DOHH2 (cell line): ENCODE data around the gene CACNG5.

Experiments used
- H3F3A ChIP-seq: fragments of 200-600 bp; sonication (generic), shearing (Covaris generic); 2 replicates; pipeline ENCODE4 v1.6.0; 2016; ENCODE audit warnings: antibody characterized with exemption, mild to moderate bottlenecking; ENCODE audit not compliant: control insufficient read depth, insufficient read depth
- H3K27ac ChIP-seq: fragments of 200-600 bp; sonication (generic); 2 replicates; pipeline ENCODE4 v1.5.1; 2014; ENCODE audit warnings: low read depth, mild to moderate bottlenecking, low read length, moderate library complexity
- H3K27me3 ChIP-seq: fragments of 200-600 bp; sonication (generic); 2 replicates; pipeline ENCODE4 v1.6.1; 2014; ENCODE audit warnings: mild to moderate bottlenecking, low read length, mixed read lengths; ENCODE audit not compliant: control insufficient read depth
- H3K36me3 ChIP-seq: fragments of 200-600 bp; sonication (generic); 2 replicates; pipeline ENCODE4 v1.6.1; 2014; ENCODE audit warnings: mild to moderate bottlenecking, low read length, moderate library complexity, mixed read lengths; ENCODE audit not compliant: control insufficient read depth
- H3K4me1 ChIP-seq: fragments of 200-600 bp; sonication (generic); 2 replicates; pipeline ENCODE4 v1.6.1; 2014; ENCODE audit warnings: mild to moderate bottlenecking, low read length, mixed read lengths; ENCODE audit not compliant: control insufficient read depth
- H3K4me2 ChIP-seq: fragments of 200-600 bp; sonication (generic); 2 replicates; pipeline ENCODE4 v1.6.0; 2014; ENCODE audit warnings: mild to moderate bottlenecking, low read length, moderate library complexity
- H3K4me3 ChIP-seq: fragments of 200-600 bp; sonication (generic); 2 replicates; pipeline ENCODE4 v1.5.1; 2014; ENCODE audit warnings: mild to moderate bottlenecking, low read length, mixed read lengths
- H3K79me2 ChIP-seq: fragments of 200-600 bp; sonication (generic); 2 replicates; pipeline ENCODE4 v1.6.1; 2014; ENCODE audit warnings: mild to moderate bottlenecking, low read length, mixed read lengths; ENCODE audit not compliant: control insufficient read depth
- H3K9me2 ChIP-seq: fragments of 200-600 bp; sonication (generic); replicated peaks from 2 replicates; pipeline ENCODE4 v1.6.1; 2014; ENCODE audit warnings: mild to moderate bottlenecking, low read length, mixed read lengths; ENCODE audit not compliant: control insufficient read depth
- H3K9me3 ChIP-seq: fragments of 200-600 bp; sonication (generic); 2 replicates; pipeline ENCODE4 v1.6.1; 2014; ENCODE audit warnings: antibody characterized with exemption, low read length, mixed read lengths; ENCODE audit not compliant: control insufficient read depth, insufficient read depth
- H4K20me1 ChIP-seq: fragments of 200-600 bp; sonication (generic); 2 replicates; pipeline ENCODE4 v1.6.0; 2014; ENCODE audit warnings: low read depth, mild to moderate bottlenecking, antibody characterized with exemption, low read length, moderate library complexity; ENCODE audit not compliant: control insufficient read depth, insufficient read depth
- EZH2phosphoT487 ChIP-seq: fragments of 200-600 bp; sonication (generic); IDR thresholded peaks from 2 replicates; pipeline ENCODE4 v1.6.1; 2017; ENCODE audit warnings: borderline replicate concordance, mild to moderate bottlenecking, antibody characterized with exemption, low read length, moderate library complexity, mixed read lengths
- TF ChIP-seq, protein P1 (sequence below): fragments of 200-600 bp; sonication (generic); IDR thresholded peaks from one replicate; pipeline ENCODE4 v1.5.1; 2014; ENCODE audit warnings: antibody characterized with exemption, mild to moderate bottlenecking, low read depth, low read length; ENCODE audit not compliant: poor library complexity, severe bottlenecking

CACNG5 gene

DNA sequence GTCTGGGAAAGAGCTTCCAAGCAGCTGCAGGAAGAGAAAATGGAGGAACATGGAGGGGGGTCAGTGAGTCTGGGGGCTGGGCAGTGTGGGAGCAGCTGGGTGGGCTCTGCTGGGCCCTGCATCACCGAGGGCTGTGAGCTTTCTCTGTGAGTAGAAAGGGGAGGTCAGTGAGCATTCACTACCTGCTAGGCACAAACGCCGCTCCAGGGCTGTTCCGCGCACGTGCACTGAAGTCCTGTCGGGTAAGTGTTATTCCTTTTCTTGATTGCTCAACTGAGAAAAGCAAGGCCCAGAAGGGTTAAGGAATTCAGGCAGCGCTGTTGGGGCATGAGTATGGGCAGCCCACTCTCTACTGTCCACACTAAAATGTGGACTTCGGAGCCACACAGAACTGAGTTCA lies 4.7 kb downstream of the CACNG5 start:
- Histone ChIP-seq H3K36me3 (no peaks in the 10 kb centered on the region), H3K79me2 (no peaks in the 10 kb centered on the region), H3K4me1 (peaks cover 6% of the 10 kb centered on the region), H3K27me3 (peaks cover 6% of the 10 kb centered on the region), H3K4me3 (no peak overlapping the region), H4K20me1 (0 out of 2 replicates have a peak, but pooled peaks cover 3% of the 10 kb centered on the region), H3F3A (no peaks in the 10 kb centered on the region), H3K9me2 (no peaks in the 10 kb centered on the region), H3K27ac (no peak overlapping the region), H3K9me3 (no peaks in the 10 kb centered on the region), H3K4me2 (no peak overlapping the region)
- TF ChIP-seq EZH2phosphoT487: no peak
- TF ChIP-seq, protein P1, sequence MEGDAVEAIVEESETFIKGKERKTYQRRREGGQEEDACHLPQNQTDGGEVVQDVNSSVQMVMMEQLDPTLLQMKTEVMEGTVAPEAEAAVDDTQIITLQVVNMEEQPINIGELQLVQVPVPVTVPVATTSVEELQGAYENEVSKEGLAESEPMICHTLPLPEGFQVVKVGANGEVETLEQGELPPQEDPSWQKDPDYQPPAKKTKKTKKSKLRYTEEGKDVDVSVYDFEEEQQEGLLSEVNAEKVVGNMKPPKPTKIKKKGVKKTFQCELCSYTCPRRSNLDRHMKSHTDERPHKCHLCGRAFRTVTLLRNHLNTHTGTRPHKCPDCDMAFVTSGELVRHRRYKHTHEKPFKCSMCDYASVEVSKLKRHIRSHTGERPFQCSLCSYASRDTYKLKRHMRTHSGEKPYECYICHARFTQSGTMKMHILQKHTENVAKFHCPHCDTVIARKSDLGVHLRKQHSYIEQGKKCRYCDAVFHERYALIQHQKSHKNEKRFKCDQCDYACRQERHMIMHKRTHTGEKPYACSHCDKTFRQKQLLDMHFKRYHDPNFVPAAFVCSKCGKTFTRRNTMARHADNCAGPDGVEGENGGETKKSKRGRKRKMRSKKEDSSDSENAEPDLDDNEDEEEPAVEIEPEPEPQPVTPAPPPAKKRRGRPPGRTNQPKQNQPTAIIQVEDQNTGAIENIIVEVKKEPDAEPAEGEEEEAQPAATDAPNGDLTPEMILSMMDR: no peak

DNA sequence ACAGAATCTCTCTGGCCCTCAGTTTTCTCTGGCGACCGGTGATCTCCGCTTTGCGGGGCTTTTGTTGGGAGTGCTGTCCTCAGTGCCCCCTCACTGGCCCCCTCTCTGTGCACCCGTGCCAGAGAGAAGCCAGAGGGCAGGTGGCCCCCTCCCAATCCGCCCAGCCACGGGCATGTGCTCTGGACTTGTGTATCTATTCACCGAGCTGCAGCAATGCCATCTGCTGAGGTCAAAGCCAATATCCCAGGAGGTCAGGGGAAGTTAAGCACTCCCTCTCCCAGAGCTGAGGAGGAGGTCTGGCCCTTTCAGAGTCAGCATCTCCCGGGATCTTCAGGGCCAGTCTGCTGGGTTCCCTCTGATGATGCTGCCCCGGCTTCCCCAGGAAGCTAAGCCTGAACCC lies 5.1 kb downstream of the CACNG5 start:
- no peak overlapping the region for H3K4me2 ChIP-seq
- no peak overlapping the region for H3K27ac ChIP-seq
- H3F3A ChIP-seq: no peaks in the 10 kb centered on the region
- H3K27me3 ChIP-seq: peaks cover 4% of the 10 kb centered on the region
- H3K9me3 ChIP-seq: no peaks in the 10 kb centered on the region
- no peak overlapping the region for H3K4me3 ChIP-seq
- H4K20me1 ChIP-seq: 0 out of 2 replicates have a peak, but pooled peaks cover 3% of the 10 kb centered on the region
- no peaks in the 10 kb centered on the region for H3K79me2 ChIP-seq
- TF ChIP-seq EZH2phosphoT487: no peak
- TF ChIP-seq, protein P1: no peak
- no peaks in the 10 kb centered on the region for H3K9me2 ChIP-seq
- no peaks in the 10 kb centered on the region for H3K36me3 ChIP-seq
- 0 out of 2 replicates have a peak, but pooled peaks cover 2% of the 10 kb centered on the region for H3K4me1 ChIP-seq

- Histone ChIP-seq H3K4me3 (no peak overlapping the region), H3K27me3 (no peaks in the 10 kb centered on the region), H3K9me3 (peaks cover 6% of the 10 kb centered on the region; the same call in 1 of the 2 replicates), H3K36me3 (no peaks in the 10 kb centered on the region), H3K9me2 (no peaks in the 10 kb centered on the region), H3K4me2 (no peak overlapping the region), H3K4me1 (no peaks in the 10 kb centered on the region), H3F3A (no peaks in the 10 kb centered on the region), H4K20me1 (no peaks in the 10 kb centered on the region), H3K79me2 (no peaks in the 10 kb centered on the region), H3K27ac (no peak overlapping the region)
- no peak for TF ChIP-seq EZH2phosphoT487
- TF ChIP-seq, protein P1: no peak
Observed at GRCh38 chr17:66841328-66841727, 6.4 kb downstream of the CACNG5 start.

DNA sequence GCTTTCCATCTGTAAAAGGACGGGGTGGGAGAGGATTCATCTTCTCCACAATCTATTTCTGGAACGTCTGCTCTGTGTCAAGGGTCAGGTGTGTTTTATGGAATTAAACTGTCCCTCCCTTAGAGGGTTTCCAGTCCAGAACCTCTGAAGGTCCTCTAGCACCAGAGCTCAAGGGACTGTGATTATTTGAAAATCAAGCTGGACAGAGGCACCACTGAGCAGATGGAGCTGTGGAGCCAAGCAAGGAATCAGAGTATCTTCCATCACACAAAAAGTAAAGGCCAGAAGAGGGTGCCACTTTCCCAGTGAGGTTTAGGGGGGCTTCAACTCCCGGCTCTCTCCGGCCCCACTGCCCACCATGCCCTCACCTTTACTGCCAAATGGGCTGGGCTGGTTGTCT lies 6.8 kb downstream of the CACNG5 start:
- H3K4me2 ChIP-seq: no peak overlapping the region
- TF ChIP-seq, protein P1: no peak
- TF ChIP-seq EZH2phosphoT487: no peak
- peaks cover 10% of the 10 kb centered on the region; the same call in 1 of the 2 replicates for H3K9me3 ChIP-seq
- no peak overlapping the region for H3K4me3 ChIP-seq
- H3K36me3 ChIP-seq: no peaks in the 10 kb centered on the region
- H3K4me1 ChIP-seq: no peaks in the 10 kb centered on the region
- no peaks in the 10 kb centered on the region for H3K79me2 ChIP-seq
- no peaks in the 10 kb centered on the region for H3K27me3 ChIP-seq
- no peaks in the 10 kb centered on the region for H3F3A ChIP-seq
- no peaks in the 10 kb centered on the region for H3K9me2 ChIP-seq
- no peaks in the 10 kb centered on the region for H4K20me1 ChIP-seq
- H3K27ac ChIP-seq: no peak overlapping the region
